Muscle layer of colon (tissue), 2 donors: ENCODE measurements around the gene CSNK1G2.

Experiments
- H3K27ac ChIP-seq: one replicate; pipeline ENCODE4 v1.7.0; 2013; ENCODE audit warnings: low read depth, mild to moderate bottlenecking, low read length, moderate library complexity
- H3K27me3 ChIP-seq, 2 donors: one replicate each; pipeline ENCODE4 v1.7.0; 2013; ENCODE audit warnings: low read length in 2 of 2, mild to moderate bottlenecking in 2 of 2; ENCODE audit not compliant: insufficient read depth in 2 of 2, control insufficient read depth in 1 of 2
- H3K36me3 ChIP-seq: one replicate; pipeline ENCODE4 v1.7.0; 2013; ENCODE audit warnings: mild to moderate bottlenecking, low read length; ENCODE audit not compliant: insufficient read depth
- H3K4me1 ChIP-seq: one replicate; pipeline ENCODE4 v1.7.0; 2013; ENCODE audit warnings: mild to moderate bottlenecking, low read length; ENCODE audit not compliant: insufficient read depth
- H3K4me3 ChIP-seq, 2 donors: one replicate each; pipeline ENCODE4 v1.7.0; 2013; ENCODE audit warnings: low read length in 2 of 2, low read depth in 1 of 2, mild to moderate bottlenecking in 1 of 2, moderate library complexity in 1 of 2
- H3K9ac ChIP-seq: one replicate; pipeline ENCODE4 v1.7.0; 2013; ENCODE audit warnings: low read length
- H3K9me3 ChIP-seq: one replicate; pipeline ENCODE4 v1.7.0; 2013; ENCODE audit warnings: mild to moderate bottlenecking, low read length
- donor health status: abdominal sarcoma.
- donor health status: Adenocarcinoma of cecum.

The CSNK1G2 gene

GRCh38 chr19:1921326-1921725 is 19.6 kb upstream of the CSNK1G2 start:
- H3K4me3 ChIP-seq, result no peak overlapping the region
- no peaks in the 10 kb centered on the region for H3K4me1 ChIP-seq
- H3K27me3 ChIP-seq, result no peaks in the 10 kb centered on the region
- H3K9me3 ChIP-seq, result no peaks in the 10 kb centered on the region
- no peak overlapping the region for H3K27ac ChIP-seq
- H3K9ac ChIP-seq, result no peak overlapping the region
- peaks cover 15% of the 10 kb centered on the region for H3K36me3 ChIP-seq

GRCh38 chr19:1921825-1922224 is 19.1 kb upstream of the CSNK1G2 start:
- Histone ChIP-seq H3K27ac (no peak overlapping the region), H3K9ac (no peak overlapping the region), H3K9me3 (no peaks in the 10 kb centered on the region), H3K4me1 (no peaks in the 10 kb centered on the region), H3K4me3 (no peak overlapping the region), H3K27me3 (no peaks in the 10 kb centered on the region), H3K36me3 (peaks cover 15% of the 10 kb centered on the region)

GRCh38 chr19:1922803-1923202 is 18.2 kb upstream of the CSNK1G2 start:
- H3K4me1 ChIP-seq, result no peaks in the 10 kb centered on the region
- H3K9me3 ChIP-seq, result no peaks in the 10 kb centered on the region
- no peaks in the 10 kb centered on the region for H3K27me3 ChIP-seq
- H3K27ac ChIP-seq, result no peak overlapping the region
- no peak overlapping the region for H3K9ac ChIP-seq
- H3K36me3 ChIP-seq, result peaks cover 15% of the 10 kb centered on the region
- no peak overlapping the region for H3K4me3 ChIP-seq

GRCh38 chr19:1923319-1923718 is 17.7 kb upstream of the CSNK1G2 start:
- Histone ChIP-seq H3K27me3 (no peaks in the 10 kb centered on the region), H3K4me3 (no peak overlapping the region), H3K4me1 (no peaks in the 10 kb centered on the region), H3K36me3 (peaks cover 15% of the 10 kb centered on the region), H3K27ac (no peak overlapping the region), H3K9me3 (no peaks in the 10 kb centered on the region), H3K9ac (no peak overlapping the region)

- Histone ChIP-seq H3K4me3 (no peak overlapping the region), H3K27me3 (no peaks in the 10 kb centered on the region), H3K9me3 (no peaks in the 10 kb centered on the region), H3K9ac (no peak overlapping the region), H3K27ac (no peak overlapping the region), H3K36me3 (peaks cover 15% of the 10 kb centered on the region), H3K4me1 (no peaks in the 10 kb centered on the region)
Observed at GRCh38 chr19:1924320-1924961, 16.5 kb upstream of the CSNK1G2 start.

- Histone ChIP-seq H3K36me3 (peaks cover 9% of the 10 kb centered on the region), H3K27ac (no peak overlapping the region), H3K9ac (no peak overlapping the region), H3K27me3 (no peaks in the 10 kb centered on the region), H3K4me1 (peaks cover 6% of the 10 kb centered on the region), H3K9me3 (no peaks in the 10 kb centered on the region), H3K4me3 (no peak overlapping the region)
Observed at GRCh38 chr19:1925544-1925943, 15.4 kb upstream of the CSNK1G2 start.

GRCh38 chr19:1929021-1929742 is 11.8 kb upstream of the CSNK1G2 start:
- H3K4me1 ChIP-seq, result peaks cover 6% of the 10 kb centered on the region
- H3K27me3 ChIP-seq, result peaks cover 0 to 7% of the 10 kb centered on the region in 2 donors
- peak overlapping the region; percentile 23 to 42 for H3K4me3 ChIP-seq
- no peaks in the 10 kb centered on the region for H3K9me3 ChIP-seq
- H3K9ac ChIP-seq, result no peak overlapping the region
- no peaks in the 10 kb centered on the region for H3K36me3 ChIP-seq
- H3K27ac ChIP-seq, result no peak overlapping the region

GRCh38 chr19:1931445-1931844 is 9.5 kb upstream of the CSNK1G2 start:
- Histone ChIP-seq H3K9ac (no peak overlapping the region), H3K4me3 (no peak overlapping the region), H3K36me3 (no peaks in the 10 kb centered on the region), H3K4me1 (peaks cover 6% of the 10 kb centered on the region), H3K27ac (no peak overlapping the region), H3K9me3 (no peaks in the 10 kb centered on the region), H3K27me3 (peaks cover 0 to 7% of the 10 kb centered on the region in 2 donors)

GRCh38 chr19:1932395-1932794 is 8.6 kb upstream of the CSNK1G2 start:
- no peak overlapping the region for H3K9ac ChIP-seq
- H3K9me3 ChIP-seq, result no peaks in the 10 kb centered on the region
- no peak overlapping the region for H3K27ac ChIP-seq
- peaks cover 0 to 7% of the 10 kb centered on the region in 2 donors for H3K27me3 ChIP-seq
- H3K4me1 ChIP-seq, result peaks cover 6% of the 10 kb centered on the region
- H3K4me3 ChIP-seq, result no peak overlapping the region
- no peaks in the 10 kb centered on the region for H3K36me3 ChIP-seq

GRCh38 chr19:1933244-1933643 is 7.7 kb upstream of the CSNK1G2 start:
- Histone ChIP-seq H3K4me3 (no peak overlapping the region), H3K36me3 (no peaks in the 10 kb centered on the region), H3K4me1 (peaks cover 6% of the 10 kb centered on the region), H3K27ac (no peak overlapping the region), H3K27me3 (peaks cover 0 to 7% of the 10 kb centered on the region in 2 donors), H3K9me3 (no peaks in the 10 kb centered on the region), H3K9ac (no peak overlapping the region)

- Histone ChIP-seq H3K27ac (no peak overlapping the region), H3K9ac (no peak overlapping the region), H3K27me3 (peaks cover 0 to 7% of the 10 kb centered on the region in 2 donors), H3K9me3 (no peaks in the 10 kb centered on the region), H3K4me1 (peaks cover 6% of the 10 kb centered on the region), H3K4me3 (no peak overlapping the region), H3K36me3 (no peaks in the 10 kb centered on the region)
Observed at GRCh38 chr19:1933942-1934341, 7.0 kb upstream of the CSNK1G2 start.
